ENCODE data around the gene RAPGEFL1. TPM values are rescaled to one million over a fixed set of nuclear protein-coding genes. Genes with fewer than 3 reads are reported as not detected.

The RAPGEFL1 gene
- polyA plus RNA-seq, 2 donors = 109 to 282 TPM

GRCh38 chr17:40150276-40150675 is 27.0 kb upstream of the RAPGEFL1 start:
- Histone ChIP-seq H3K27me3 (ENCODE audit: control insufficient read depth in 1 of 2, insufficient read depth in 2 of 2, low read length in 2 of 2) (no peaks in the 10 kb centered on the region), H3K27ac (ENCODE audit: low read depth in 2 of 2, low read length in 1 of 2) (no peak overlapping the region), H3K4me3 (ENCODE audit: low read depth in 1 of 2, low read length in 2 of 2) (no peak overlapping the region), H3K36me3 (ENCODE audit: control insufficient read depth in 2 of 2, insufficient read depth in 2 of 2, low read length in 1 of 2) (peaks cover 0 to 27% of the 10 kb centered on the region in 2 donors), H3K4me1 (ENCODE audit: control insufficient read depth in 2 of 2, insufficient read depth in 2 of 2, low read length in 1 of 2) (no peaks in the 10 kb centered on the region), H3K9me3 (ENCODE audit: control insufficient read depth in 2 of 2, insufficient read depth in 1 of 2, low read depth in 1 of 2, low read length in 1 of 2) (no peaks in the 10 kb centered on the region)
- WGBS, 2 donors = 79 to 81% methylated on average over 4 of the region's 4 CpGs

GRCh38 chr17:40151414-40151963 is 25.8 kb upstream of the RAPGEFL1 start:
- Histone ChIP-seq H3K36me3 (ENCODE audit: control insufficient read depth in 2 of 2, insufficient read depth in 2 of 2, low read length in 1 of 2) (peaks cover 0 to 27% of the 10 kb centered on the region in 2 donors), H3K27ac (ENCODE audit: low read depth in 2 of 2, low read length in 1 of 2) (no peak overlapping the region), H3K4me1 (ENCODE audit: control insufficient read depth in 2 of 2, insufficient read depth in 2 of 2, low read length in 1 of 2) (no peaks in the 10 kb centered on the region), H3K27me3 (ENCODE audit: control insufficient read depth in 1 of 2, insufficient read depth in 2 of 2, low read length in 2 of 2) (no peaks in the 10 kb centered on the region), H3K9me3 (ENCODE audit: control insufficient read depth in 2 of 2, insufficient read depth in 1 of 2, low read depth in 1 of 2, low read length in 1 of 2) (no peaks in the 10 kb centered on the region), H3K4me3 (ENCODE audit: low read depth in 1 of 2, low read length in 2 of 2) (no peak overlapping the region)
- 65 to 78% methylated on average over 7 of the region's 7 CpGs for WGBS, 2 donors

- Histone ChIP-seq H3K4me1 (ENCODE audit: control insufficient read depth in 2 of 2, insufficient read depth in 2 of 2, low read length in 1 of 2) (peaks cover 4% of the 10 kb centered on the region in 2 donors), H3K27ac (ENCODE audit: low read depth in 2 of 2, low read length in 1 of 2) (no peak overlapping the region), H3K27me3 (ENCODE audit: control insufficient read depth in 1 of 2, insufficient read depth in 2 of 2, low read length in 2 of 2) (no peaks in the 10 kb centered on the region), H3K4me3 (ENCODE audit: low read depth in 1 of 2, low read length in 2 of 2) (no peak overlapping the region), H3K9me3 (ENCODE audit: control insufficient read depth in 2 of 2, insufficient read depth in 1 of 2, low read depth in 1 of 2, low read length in 1 of 2) (no peaks in the 10 kb centered on the region), H3K36me3 (ENCODE audit: control insufficient read depth in 2 of 2, insufficient read depth in 2 of 2, low read length in 1 of 2) (peaks cover 0 to 13% of the 10 kb centered on the region in 2 donors)
- WGBS, 2 donors = 85 to 87% methylated on average over 14 of the region's 14 CpGs
Observed at GRCh38 chr17:40153603-40154236, 23.6 kb upstream of the RAPGEFL1 start.

- Histone ChIP-seq H3K27ac (ENCODE audit: low read depth in 2 of 2, low read length in 1 of 2) (peak overlapping the region in 1 of 2 donors; percentile 24), H3K4me1 (ENCODE audit: control insufficient read depth in 2 of 2, insufficient read depth in 2 of 2, low read length in 1 of 2) (peaks cover 4% of the 10 kb centered on the region in 2 donors), H3K27me3 (ENCODE audit: control insufficient read depth in 1 of 2, insufficient read depth in 2 of 2, low read length in 2 of 2) (no peaks in the 10 kb centered on the region), H3K9me3 (ENCODE audit: control insufficient read depth in 2 of 2, insufficient read depth in 1 of 2, low read depth in 1 of 2, low read length in 1 of 2) (no peaks in the 10 kb centered on the region), H3K4me3 (ENCODE audit: low read depth in 1 of 2, low read length in 2 of 2) (no peak overlapping the region), H3K36me3 (ENCODE audit: control insufficient read depth in 2 of 2, insufficient read depth in 2 of 2, low read length in 1 of 2) (peaks cover 9% of the 10 kb centered on the region in 2 donors)
- 62 to 68% methylated on average over 2 of the region's 2 CpGs for WGBS, 2 donors
Observed at GRCh38 chr17:40157973-40158372, 19.3 kb upstream of the RAPGEFL1 start.

- WGBS, 2 donors = 86% methylated on average over 3 of the region's 3 CpGs
- no peaks in the 10 kb centered on the region for H3K27me3 ChIP-seq (ENCODE audit: control insufficient read depth in 1 of 2, insufficient read depth in 2 of 2, low read length in 2 of 2)
- peak overlapping the region in 1 of 2 donors; percentile 24 for H3K27ac ChIP-seq (ENCODE audit: low read depth in 2 of 2, low read length in 1 of 2)
- H3K36me3 ChIP-seq (ENCODE audit: control insufficient read depth in 2 of 2, insufficient read depth in 2 of 2, low read length in 1 of 2) = peaks cover 9 to 10% of the 10 kb centered on the region in 2 donors
- peaks cover 4% of the 10 kb centered on the region in 2 donors for H3K4me1 ChIP-seq (ENCODE audit: control insufficient read depth in 2 of 2, insufficient read depth in 2 of 2, low read length in 1 of 2)
- no peak overlapping the region for H3K4me3 ChIP-seq (ENCODE audit: low read depth in 1 of 2, low read length in 2 of 2)
- no peaks in the 10 kb centered on the region for H3K9me3 ChIP-seq (ENCODE audit: control insufficient read depth in 2 of 2, insufficient read depth in 1 of 2, low read depth in 1 of 2, low read length in 1 of 2)
Observed at GRCh38 chr17:40158438-40159013, 18.7 kb upstream of the RAPGEFL1 start.

GRCh38 chr17:40159456-40159855 is 17.8 kb upstream of the RAPGEFL1 start:
- Histone ChIP-seq H3K36me3 (ENCODE audit: control insufficient read depth in 2 of 2, insufficient read depth in 2 of 2, low read length in 1 of 2) (peaks cover 9% of the 10 kb centered on the region in 2 donors), H3K27me3 (ENCODE audit: control insufficient read depth in 1 of 2, insufficient read depth in 2 of 2, low read length in 2 of 2) (no peaks in the 10 kb centered on the region), H3K4me3 (ENCODE audit: low read depth in 1 of 2, low read length in 2 of 2) (no peak overlapping the region), H3K9me3 (ENCODE audit: control insufficient read depth in 2 of 2, insufficient read depth in 1 of 2, low read depth in 1 of 2, low read length in 1 of 2) (no peaks in the 10 kb centered on the region), H3K27ac (ENCODE audit: low read depth in 2 of 2, low read length in 1 of 2) (no peak overlapping the region), H3K4me1 (ENCODE audit: control insufficient read depth in 2 of 2, insufficient read depth in 2 of 2, low read length in 1 of 2) (peaks cover 4% of the 10 kb centered on the region in 2 donors)
- WGBS, 2 donors = 88 to 93% methylated on average over 4 to 6 of the region's 6 CpGs

GRCh38 chr17:40167685-40168261 is 9.5 kb upstream of the RAPGEFL1 start:
- 78 to 90% methylated on average over 3 of the region's 3 CpGs for WGBS, 2 donors
- Histone ChIP-seq H3K27me3 (ENCODE audit: control insufficient read depth in 1 of 2, insufficient read depth in 2 of 2, low read length in 2 of 2) (no peaks in the 10 kb centered on the region), H3K9me3 (ENCODE audit: control insufficient read depth in 2 of 2, insufficient read depth in 1 of 2, low read depth in 1 of 2, low read length in 1 of 2) (no peaks in the 10 kb centered on the region), H3K4me3 (ENCODE audit: low read depth in 1 of 2, low read length in 2 of 2) (no peak overlapping the region), H3K36me3 (ENCODE audit: control insufficient read depth in 2 of 2, insufficient read depth in 2 of 2, low read length in 1 of 2) (peaks cover 21 to 22% of the 10 kb centered on the region in 2 donors), H3K4me1 (ENCODE audit: control insufficient read depth in 2 of 2, insufficient read depth in 2 of 2, low read length in 1 of 2) (no peaks in the 10 kb centered on the region), H3K27ac (ENCODE audit: low read depth in 2 of 2, low read length in 1 of 2) (peak overlapping the region; percentile 5 to 67)

GRCh38 chr17:40168262-40168832 is 8.9 kb upstream of the RAPGEFL1 start:
- 35 to 40% methylated on average over 11 of the region's 11 CpGs for whole genome bisulfite sequencing, 2 donors
- Histone ChIP-seq H3K4me3 (ENCODE audit: low read depth in 1 of 2, low read length in 2 of 2) (no peak overlapping the region), H3K4me1 (ENCODE audit: control insufficient read depth in 2 of 2, insufficient read depth in 2 of 2, low read length in 1 of 2) (no peaks in the 10 kb centered on the region), H3K27me3 (ENCODE audit: control insufficient read depth in 1 of 2, insufficient read depth in 2 of 2, low read length in 2 of 2) (no peaks in the 10 kb centered on the region), H3K9me3 (ENCODE audit: control insufficient read depth in 2 of 2, insufficient read depth in 1 of 2, low read depth in 1 of 2, low read length in 1 of 2) (no peaks in the 10 kb centered on the region), H3K36me3 (ENCODE audit: control insufficient read depth in 2 of 2, insufficient read depth in 2 of 2, low read length in 1 of 2) (peaks cover 19 to 21% of the 10 kb centered on the region in 2 donors), H3K27ac (ENCODE audit: low read depth in 2 of 2, low read length in 1 of 2) (peak overlapping the region; percentile 5 to 67)

GRCh38 chr17:40170325-40170724 is 6.9 kb upstream of the RAPGEFL1 start:
- no peaks in the 10 kb centered on the region for H3K4me1 ChIP-seq (ENCODE audit: control insufficient read depth in 2 of 2, insufficient read depth in 2 of 2, low read length in 1 of 2)
- H3K27me3 ChIP-seq (ENCODE audit: control insufficient read depth in 1 of 2, insufficient read depth in 2 of 2, low read length in 2 of 2) = no peaks in the 10 kb centered on the region
- no peak overlapping the region for H3K4me3 ChIP-seq (ENCODE audit: low read depth in 1 of 2, low read length in 2 of 2)
- WGBS, 2 donors = 84 to 94% methylated on average over 2 of the region's 2 CpGs
- H3K9me3 ChIP-seq (ENCODE audit: control insufficient read depth in 2 of 2, insufficient read depth in 1 of 2, low read depth in 1 of 2, low read length in 1 of 2) = no peaks in the 10 kb centered on the region
- H3K27ac ChIP-seq (ENCODE audit: low read depth in 2 of 2, low read length in 1 of 2) = no peak overlapping the region
- H3K36me3 ChIP-seq (ENCODE audit: control insufficient read depth in 2 of 2, insufficient read depth in 2 of 2, low read length in 1 of 2) = peaks cover 16 to 21% of the 10 kb centered on the region in 2 donors

All from esophagus (tissue), 2 donors.